Endothelial cell of umbilical vein (primary cell): ENCODE measurements around the gene GINS3. TPM values are rescaled to one million over a fixed set of nuclear protein-coding genes. Genes with fewer than 3 reads are reported as not detected.

Experiments
- BruUV-seq: library from RNA; stranded (reverse); fragments of 400-500 nt; replicated peaks from 2 replicates; lab custom pipeline; 2021; lab: Mats Ljungman, UMichigan
- CTCF ChIA-PET: fragments of 300-600, 350-600 bp; sonication (Branson Sonifier 250); formaldehyde crosslinking; loops from one replicate; lab custom pipeline; 2021; ENCODE audit warnings: antibody characterized with exemption, inconsistent platforms; lab: Charles Lee
- POLR2A ChIA-PET: fragments of 300-600, 350-600 bp; sonication (Branson Sonifier 250); formaldehyde crosslinking; loops from one replicate; lab custom pipeline; 2021; ENCODE audit warnings: antibody characterized with exemption, inconsistent platforms; lab: Charles Lee
- DNase-seq: peaks from one replicate; pipeline ENCODE4 v3.0.0-alpha.2; 2011; ENCODE audit warnings: low read depth, low spot score
- FAIRE-seq: peaks from 2 replicates; lab custom pipeline; 2011; peaks lifted over from hg19 to GRCh38; lab: Jason Lieb, UNC
- H2AFZ ChIP-seq: 2 replicates; pipeline ENCODE4 v1.6.0; 2012; ENCODE audit warnings: low read depth, low read length, control low read depth, inconsistent platforms
- H3K27ac ChIP-seq: 2 replicates; pipeline ENCODE4 v1.5.1; 2011; ENCODE audit warnings: low read depth, mild to moderate bottlenecking, control low read depth, low read length, moderate library complexity; ENCODE audit not compliant: insufficient read depth
- H3K27me3 ChIP-seq, 2 experiments: 2 replicates each; pipeline versions ENCODE4 v1.6.0 to v1.6.1; 2011; ENCODE audit warnings: low read length in 2 of 2, mixed read lengths in 1 of 2; ENCODE audit not compliant: control insufficient read depth in 2 of 2, insufficient read depth in 2 of 2
- H3K36me3 ChIP-seq, 2 experiments: 2 replicates in 1 of 2; 3 replicates in 1 of 2; pipeline ENCODE4 v1.5.1; 2011; ENCODE audit warnings: low read length in 2 of 2, mild to moderate bottlenecking in 1 of 2, moderate library complexity in 1 of 2; ENCODE audit not compliant: control insufficient read depth in 2 of 2, insufficient read depth in 2 of 2; ENCODE audit errors: extremely low read depth in 1 of 2
- H3K4me1 ChIP-seq: 3 replicates; pipeline ENCODE4 v1.5.1; 2011; ENCODE audit warnings: mild to moderate bottlenecking, low read length; ENCODE audit not compliant: control insufficient read depth, insufficient read depth; ENCODE audit errors: extremely low read depth
- H3K4me2 ChIP-seq: 2 replicates; pipeline ENCODE4 v1.6.1; 2011; ENCODE audit warnings: low read length, control low read depth, mixed read lengths; ENCODE audit not compliant: insufficient read depth
- H3K4me3 ChIP-seq, 3 experiments: fragments of 200-600 bp in 1 of 3; sonication (generic), shearing (Covaris generic) in 1 of 3; replicated peaks in 1 of 3; 2 replicates each; pipeline ENCODE4 v1.5.1; 2011 to 2016; ENCODE audit warnings: control low read depth in 3 of 3, low read length in 3 of 3, mild to moderate bottlenecking in 2 of 3, inconsistent platforms in 1 of 3, low read depth in 1 of 3, moderate library complexity in 1 of 3; ENCODE audit not compliant: insufficient read depth in 1 of 3
- H3K79me2 ChIP-seq: 2 replicates; pipeline ENCODE4 v1.6.0; 2012; ENCODE audit warnings: low read length, inconsistent platforms; ENCODE audit not compliant: control insufficient read depth, insufficient read depth
- H3K9ac ChIP-seq: replicated peaks from 2 replicates; pipeline ENCODE3; 2011; ENCODE audit warnings: low read length, control low read depth; ENCODE audit not compliant: insufficient read depth; ENCODE audit errors: extremely low read depth
- H3K9me1 ChIP-seq: replicated peaks from 3 replicates; pipeline ENCODE4 v1.6.0; 2011; ENCODE audit warnings: mild to moderate bottlenecking, low read length; ENCODE audit not compliant: control insufficient read depth, insufficient read depth; ENCODE audit errors: extremely low read depth
- H3K9me3 ChIP-seq: replicated peaks from 2 replicates; pipeline ENCODE4 v1.5.1; 2012; ENCODE audit warnings: low read length, inconsistent platforms; ENCODE audit not compliant: control insufficient read depth, insufficient read depth
- H4K20me1 ChIP-seq: replicated peaks from 2 replicates; pipeline ENCODE3; 2011; ENCODE audit warnings: mild to moderate bottlenecking, low read length; ENCODE audit not compliant: control insufficient read depth, insufficient read depth; ENCODE audit errors: extremely low read depth
- CTCF ChIP-seq, 2 donors: IDR thresholded peaks; 1 replicate in 1 of 2; 2 replicates in 1 of 2; pipeline ENCODE4 v1.5.1; 2011; ENCODE audit warnings: low read length in 2 of 2, mild to moderate bottlenecking in 2 of 2, moderate library complexity in 2 of 2, control low read depth in 1 of 2, inconsistent platforms in 1 of 2, low read depth in 1 of 2; ENCODE audit not compliant: insufficient read depth in 1 of 2; ENCODE audit errors: extremely low read depth in 1 of 2
- EZH2 ChIP-seq: IDR thresholded peaks from 2 replicates; pipeline ENCODE4 v1.6.1; 2012; ENCODE audit warnings: borderline replicate concordance, low read depth, mild to moderate bottlenecking, moderate library complexity, low read length, inconsistent platforms; ENCODE audit not compliant: severe bottlenecking
- FOS ChIP-seq: IDR thresholded peaks from 2 replicates; pipeline ENCODE4 v1.6.1; 2011; ENCODE audit warnings: mild to moderate bottlenecking, low read length, moderate library complexity, borderline replicate concordance; ENCODE audit not compliant: insufficient read depth
- GATA2 ChIP-seq: IDR thresholded peaks from 2 replicates; pipeline ENCODE4 v1.7.0; 2011; ENCODE audit warnings: low read depth, mild to moderate bottlenecking, moderate library complexity, mixed read lengths, low read length; ENCODE audit not compliant: insufficient read length, insufficient read depth
- JUN ChIP-seq: IDR thresholded peaks from 2 replicates; pipeline ENCODE4 v1.6.1; 2011; ENCODE audit warnings: borderline replicate concordance, low read depth; ENCODE audit not compliant: insufficient read length, insufficient read depth
- MAX ChIP-seq: IDR thresholded peaks from 2 replicates; pipeline ENCODE4 v1.6.1; 2011; ENCODE audit not compliant: insufficient read depth, insufficient read length
- MYC ChIP-seq: IDR thresholded peaks from one replicate; pipeline ENCODE4 v1.6.1; 2011; ENCODE audit warnings: mild to moderate bottlenecking, low read depth, low read length
- POLR2A ChIP-seq: IDR thresholded peaks from 2 replicates; pipeline ENCODE4 v1.6.1; 2012; ENCODE audit warnings: low read depth, mild to moderate bottlenecking, control low read depth, low read length
- POLR2AphosphoS5 ChIP-seq: IDR thresholded peaks from 2 replicates; pipeline ENCODE4 v1.6.1; 2012; ENCODE audit warnings: low read depth, mild to moderate bottlenecking, control low read depth, low read length, moderate library complexity; ENCODE audit not compliant: insufficient read depth
- dilution Hi-C: fragments of 300-500 bp; cut with MboI; formaldehyde crosslinking; loops from one replicate; pipeline ENCODE4 v1.15.0; 2019; ENCODE audit warnings: low sequenced_read_pairs; ENCODE audit not compliant: extremely low pct_ligation_motif_present
- intact Hi-C: fragments of 100-400 bp; cut with micrococcal nuclease; formaldehyde crosslinking; loops from one replicate; pipeline ENCODE4 v1.10.0; 2022
- polyA plus RNA-seq, 4 experiments: library from polyadenylated mRNA; depleted of rRNA in 3 of 4; stranded (reverse) in 3 of 4; unstranded in 1 of 4; fragments of >200 nt; gene quantifications; 2 replicates each; pipeline versions ENCODE4 v1.2.1 to v1.2.3, GENCODE V29; 2011 to 2012; ENCODE audit warnings: missing spikeins in 1 of 4
- total RNA-seq: library from RNA; stranded (reverse); gene quantifications from 2 replicates; pipeline ENCODE4 v1.2.3, GENCODE V29; 2021

Gene GINS3
- total and polyA plus RNA-seq, 2 donors (not counting 3 experiments of a cell fraction or from before 2014, with no cell fraction given): 17.2 to 24.1 TPM

- CTCF ChIA-PET: no interaction called here
Observed at GRCh38 chr16:58381661-58382060, 10.6 kb upstream of the GINS3 start.

More at GRCh38 chr16:58381661-58382060, 10.6 kb upstream of the GINS3 start:
- no peak overlapping the region for H3K9ac ChIP-seq
- no peak overlapping the region for H3K4me2 ChIP-seq
- H3K9me3 ChIP-seq: no peaks in the 10 kb centered on the region
- H3K4me3 ChIP-seq: no peak overlapping the region
- no peaks in the 10 kb centered on the region for H3K79me2 ChIP-seq
- no peaks in the 10 kb centered on the region for H3K27me3 ChIP-seq
- BruUV-seq: no TSS peak
- H2AFZ ChIP-seq: no peak overlapping the region
- no peak overlapping the region for H3K27ac ChIP-seq
- dilution Hi-C loops (no loop called here), intact Hi-C loops (no loop called here)
- FAIRE-seq (no peak), DNase-seq (no peak)
- H4K20me1 ChIP-seq: no peaks in the 10 kb centered on the region
- no peaks in the 10 kb centered on the region for H3K36me3 ChIP-seq
- POLR2A ChIA-PET: no interaction called here
- H3K4me1 ChIP-seq: peaks cover 27% of the 10 kb centered on the region
- TF ChIP-seq POLR2A: no peak
- no peak for TF ChIP-seq JUN
- no peak for TF ChIP-seq MAX
- no peak for TF ChIP-seq EZH2
- TF ChIP-seq MYC: no peak
- no peak for TF ChIP-seq POLR2AphosphoS5
- no peak for TF ChIP-seq GATA2
- TF ChIP-seq FOS: no peak
- no peak for TF ChIP-seq CTCF (IDR thresholded peaks at IDR 0.05; ENCODE audit: extremely low read depth in 1 of 2, insufficient read depth in 1 of 2, low read depth in 1 of 2, low read length in 2 of 2)
- H3K9me1 ChIP-seq: no peaks in the 10 kb centered on the region
